Measurements from ENCODE around the gene PLEKHM3. TPM values are rescaled to one million over a fixed set of nuclear protein-coding genes. Genes with fewer than 3 reads are reported as not detected.
"Not testable (repeated sequence)": the region's sequence is repeated elsewhere in the genome, so short reads cannot be mapped to it uniquely, and the experiment has no call there.

PLEKHM3 gene
- total RNA-seq, 1 experiment from 2014 or later = 25.8 TPM

- in situ Hi-C loops (cut with HindIII; ENCODE audit: low sequenced_read_pairs) = no loop called here
- no peak for DNase-seq (ENCODE audit: low spot score)
Measured at GRCh38 chr2:207934720-207935119, 90.6 kb downstream of the PLEKHM3 start.

GRCh38 chr2:207933396-207934065, 91.8 kb downstream of the PLEKHM3 start:
- peak; percentile 72 for DNase-seq (ENCODE audit: low spot score)
- in situ Hi-C loops (cut with HindIII; ENCODE audit: low sequenced_read_pairs) = no loop called here

GRCh38 chr2:207932106-207932505, 93.2 kb downstream of the PLEKHM3 start:
- no peak for DNase-seq (ENCODE audit: low spot score)
- in situ Hi-C loops (cut with HindIII; ENCODE audit: low sequenced_read_pairs) = no loop called here

GRCh38 chr2:207930747-207931146, 94.6 kb downstream of the PLEKHM3 start:
- in situ Hi-C loops (cut with HindIII; ENCODE audit: low sequenced_read_pairs) = no loop called here
- DNase-seq (ENCODE audit: low spot score) = no peak

GRCh38 chr2:207929923-207930322, 95.4 kb downstream of the PLEKHM3 start:
- in situ Hi-C loops (cut with HindIII; ENCODE audit: low sequenced_read_pairs) = no loop called here
- no peak for DNase-seq (ENCODE audit: low spot score)

GRCh38 chr2:207928079-207928478, 97.2 kb downstream of the PLEKHM3 start:
- in situ Hi-C loops (cut with HindIII; ENCODE audit: low sequenced_read_pairs) = no loop called here
- no peak for DNase-seq (ENCODE audit: low spot score)

- in situ Hi-C loops (cut with HindIII; ENCODE audit: low sequenced_read_pairs) = no loop called here
- no peak for DNase-seq (ENCODE audit: low spot score)
Measured at GRCh38 chr2:207926989-207927300, 98.4 kb downstream of the PLEKHM3 start.

- no peak for DNase-seq (ENCODE audit: low spot score)
- in situ Hi-C loops (cut with HindIII; ENCODE audit: low sequenced_read_pairs) = no loop called here
Measured at GRCh38 chr2:207926133-207926988, 99.0 kb downstream of the PLEKHM3 start.

- DNase-seq (ENCODE audit: low spot score) = no peak
- in situ Hi-C loops (cut with HindIII; ENCODE audit: low sequenced_read_pairs) = no loop called here
Measured at GRCh38 chr2:207925601-207926000, 99.7 kb downstream of the PLEKHM3 start.

- in situ Hi-C loops (cut with HindIII; ENCODE audit: low sequenced_read_pairs) = no loop called here
- no peak for DNase-seq (ENCODE audit: low spot score)
Measured at GRCh38 chr2:207921606-207922005, 103.7 kb downstream of the PLEKHM3 start.

- no peak for DNase-seq (ENCODE audit: low spot score)
- in situ Hi-C loops (cut with HindIII; ENCODE audit: low sequenced_read_pairs) = no loop called here
Measured at GRCh38 chr2:207920721-207921120, 104.6 kb downstream of the PLEKHM3 start.

GRCh38 chr2:207920321-207920720, 105.0 kb downstream of the PLEKHM3 start:
- in situ Hi-C loops (cut with HindIII; ENCODE audit: low sequenced_read_pairs) = no loop called here
- no peak for DNase-seq (ENCODE audit: low spot score)

- in situ Hi-C loops (cut with HindIII; ENCODE audit: low sequenced_read_pairs) = no loop called here
- DNase-seq (ENCODE audit: low spot score) = no peak
Measured at GRCh38 chr2:207919164-207919919, 106.0 kb downstream of the PLEKHM3 start.

GRCh38 chr2:207914716-207915115, 110.6 kb downstream of the PLEKHM3 start:
- DNase-seq (ENCODE audit: low spot score) = no peak
- in situ Hi-C loops (cut with HindIII; ENCODE audit: low sequenced_read_pairs) = no loop called here

GRCh38 chr2:207913772-207914358, 111.5 kb downstream of the PLEKHM3 start:
- in situ Hi-C loops (cut with HindIII; ENCODE audit: low sequenced_read_pairs) = no loop called here
- DNase-seq (ENCODE audit: low spot score) = no peak

- DNase-seq (ENCODE audit: low spot score) = no peak
- in situ Hi-C loops (cut with HindIII; ENCODE audit: low sequenced_read_pairs) = no loop called here
Measured at GRCh38 chr2:207911856-207912255, 113.5 kb downstream of the PLEKHM3 start.

- in situ Hi-C loops (cut with HindIII; ENCODE audit: low sequenced_read_pairs) = no loop called here
- DNase-seq (ENCODE audit: low spot score) = no peak
Measured at GRCh38 chr2:207911215-207911614, 114.1 kb downstream of the PLEKHM3 start.

- DNase-seq (ENCODE audit: low spot score); in situ Hi-C loops (cut with HindIII; ENCODE audit: low sequenced_read_pairs): not testable (repeated sequence)
Measured at GRCh38 chr2:207906495-207906894, 118.8 kb downstream of the PLEKHM3 start.

- in situ Hi-C loops (cut with HindIII; ENCODE audit: low sequenced_read_pairs) = no loop called here
- no peak for DNase-seq (ENCODE audit: low spot score)
Measured at GRCh38 chr2:207905546-207905945, 119.8 kb downstream of the PLEKHM3 start.

- no peak for DNase-seq (ENCODE audit: low spot score)
- in situ Hi-C loops (cut with HindIII; ENCODE audit: low sequenced_read_pairs) = no loop called here
Measured at GRCh38 chr2:207903236-207903635, 122.1 kb downstream of the PLEKHM3 start.
